ENCODE measurements around the gene AATK.

The AATK gene

GRCh38 chr17:81194941-81195901, 29.2 kb upstream of the AATK start:
- no peak for TF ChIP-seq TOX (CRISPR knock-in tag; IDR thresholded peaks at IDR 0.05; ENCODE audit: borderline replicate concordance)
- no peak for ATAC-seq

DNA sequence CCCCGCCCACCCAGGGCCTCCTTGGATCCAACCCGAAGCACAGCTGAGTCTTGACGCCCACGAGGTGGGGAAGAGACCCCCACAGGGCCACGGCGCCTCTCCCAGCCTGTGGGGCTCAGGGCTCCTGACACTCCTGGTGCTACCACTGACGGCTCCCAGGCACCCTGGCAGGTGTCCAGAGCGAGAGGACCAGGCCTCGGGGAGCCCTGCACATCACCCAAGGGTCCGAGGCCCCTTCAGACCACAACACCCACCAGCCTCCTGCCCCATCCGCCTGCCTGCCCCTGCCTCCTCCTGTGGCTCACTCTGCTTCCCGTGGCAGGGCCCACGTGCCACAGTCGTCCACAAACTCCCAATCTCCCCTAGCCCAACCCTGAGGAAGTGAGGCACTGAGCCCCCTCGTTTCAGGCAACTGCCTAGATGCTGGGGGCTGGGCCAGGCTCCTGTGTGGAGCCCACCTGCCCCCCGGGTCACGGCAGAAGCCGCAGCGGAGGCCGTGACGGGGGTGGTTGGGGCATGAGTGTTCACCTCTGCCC, 28.3 kb upstream of the AATK start:
- no peak for ATAC-seq

GRCh38 chr17:81193470-81194224, 27.6 kb upstream of the AATK start:
- TF ChIP-seq, protein P1, sequence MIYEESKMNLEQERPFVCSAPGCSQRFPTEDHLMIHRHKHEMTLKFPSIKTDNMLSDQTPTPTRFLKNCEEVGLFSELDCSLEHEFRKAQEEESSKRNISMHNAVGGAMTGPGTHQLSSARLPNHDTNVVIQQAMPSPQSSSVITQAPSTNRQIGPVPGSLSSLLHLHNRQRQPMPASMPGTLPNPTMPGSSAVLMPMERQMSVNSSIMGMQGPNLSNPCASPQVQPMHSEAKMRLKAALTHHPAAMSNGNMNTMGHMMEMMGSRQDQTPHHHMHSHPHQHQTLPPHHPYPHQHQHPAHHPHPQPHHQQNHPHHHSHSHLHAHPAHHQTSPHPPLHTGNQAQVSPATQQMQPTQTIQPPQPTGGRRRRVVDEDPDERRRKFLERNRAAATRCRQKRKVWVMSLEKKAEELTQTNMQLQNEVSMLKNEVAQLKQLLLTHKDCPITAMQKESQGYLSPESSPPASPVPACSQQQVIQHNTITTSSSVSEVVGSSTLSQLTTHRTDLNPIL (CRISPR knock-in tag; IDR thresholded peaks at IDR 0.05; ENCODE audit: low read depth): no peak
- TF ChIP-seq ZFP3 (CRISPR knock-in tag; IDR thresholded peaks at IDR 0.05): no peak
- no peak for TF ChIP-seq ZFP30 (CRISPR knock-in tag; IDR thresholded peaks at IDR 0.05)
- TF ChIP-seq TOX (CRISPR knock-in tag; IDR thresholded peaks at IDR 0.05; ENCODE audit: borderline replicate concordance): no peak
- no peak for ATAC-seq

More for the DNA sequence above, 28.3 kb upstream of the AATK start:
- TF ChIP-seq, protein P2, sequence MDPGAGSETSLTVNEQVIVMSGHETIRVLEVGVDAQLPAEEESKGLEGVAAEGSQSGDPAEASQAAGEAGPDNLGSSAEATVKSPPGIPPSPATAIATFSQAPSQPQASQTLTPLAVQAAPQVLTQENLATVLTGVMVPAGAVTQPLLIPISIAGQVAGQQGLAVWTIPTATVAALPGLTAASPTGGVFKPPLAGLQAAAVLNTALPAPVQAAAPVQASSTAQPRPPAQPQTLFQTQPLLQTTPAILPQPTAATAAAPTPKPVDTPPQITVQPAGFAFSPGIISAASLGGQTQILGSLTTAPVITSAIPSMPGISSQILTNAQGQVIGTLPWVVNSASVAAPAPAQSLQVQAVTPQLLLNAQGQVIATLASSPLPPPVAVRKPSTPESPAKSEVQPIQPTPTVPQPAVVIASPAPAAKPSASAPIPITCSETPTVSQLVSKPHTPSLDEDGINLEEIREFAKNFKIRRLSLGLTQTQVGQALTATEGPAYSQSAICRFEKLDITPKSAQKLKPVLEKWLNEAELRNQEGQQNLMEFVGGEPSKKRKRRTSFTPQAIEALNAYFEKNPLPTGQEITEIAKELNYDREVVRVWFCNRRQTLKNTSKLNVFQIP (CRISPR knock-in tag; IDR thresholded peaks at IDR 0.05; ENCODE audit: borderline replicate concordance, low read depth): no peak
- TF ChIP-seq, protein P3, sequence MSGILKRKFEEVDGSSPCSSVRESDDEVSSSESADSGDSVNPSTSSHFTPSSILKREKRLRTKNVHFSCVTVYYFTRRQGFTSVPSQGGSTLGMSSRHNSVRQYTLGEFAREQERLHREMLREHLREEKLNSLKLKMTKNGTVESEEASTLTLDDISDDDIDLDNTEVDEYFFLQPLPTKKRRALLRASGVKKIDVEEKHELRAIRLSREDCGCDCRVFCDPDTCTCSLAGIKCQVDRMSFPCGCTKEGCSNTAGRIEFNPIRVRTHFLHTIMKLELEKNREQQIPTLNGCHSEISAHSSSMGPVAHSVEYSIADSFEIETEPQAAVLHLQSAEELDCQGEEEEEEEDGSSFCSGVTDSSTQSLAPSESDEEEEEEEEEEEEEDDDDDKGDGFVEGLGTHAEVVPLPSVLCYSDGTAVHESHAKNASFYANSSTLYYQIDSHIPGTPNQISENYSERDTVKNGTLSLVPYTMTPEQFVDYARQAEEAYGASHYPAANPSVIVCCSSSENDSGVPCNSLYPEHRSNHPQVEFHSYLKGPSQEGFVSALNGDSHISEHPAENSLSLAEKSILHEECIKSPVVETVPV (CRISPR knock-in tag; IDR thresholded peaks at IDR 0.05): no peak
- TF ChIP-seq RARB (CRISPR knock-in tag; IDR thresholded peaks at IDR 0.05) (no peak), ZNF70 (CRISPR knock-in tag; IDR thresholded peaks at IDR 0.05) (no peak), CSDC2 (CRISPR knock-in tag; IDR thresholded peaks at IDR 0.05) (no peak), GLIS3 (CRISPR knock-in tag; IDR thresholded peaks at IDR 0.05) (no peak), ZC3H10 (CRISPR knock-in tag; IDR thresholded peaks at IDR 0.05) (no peak), BACH2 (CRISPR knock-in tag; IDR thresholded peaks at IDR 0.05; ENCODE audit: borderline replicate concordance) (no peak), ESRRG (CRISPR knock-in tag; IDR thresholded peaks at IDR 0.05) (no peak), ISL1 (CRISPR knock-in tag; IDR thresholded peaks at IDR 0.05) (no peak), TSHZ2 (CRISPR knock-in tag; IDR thresholded peaks at IDR 0.05) (no peak), TOX (CRISPR knock-in tag; IDR thresholded peaks at IDR 0.05; ENCODE audit: borderline replicate concordance) (no peak)

- TF ChIP-seq, protein P1 (CRISPR knock-in tag; IDR thresholded peaks at IDR 0.05; ENCODE audit: low read depth): no peak
- no peak for TF ChIP-seq TOX (CRISPR knock-in tag; IDR thresholded peaks at IDR 0.05; ENCODE audit: borderline replicate concordance)
- no peak for TF ChIP-seq ISL1 (CRISPR knock-in tag; IDR thresholded peaks at IDR 0.05)
- TF ChIP-seq, protein P2 (CRISPR knock-in tag; IDR thresholded peaks at IDR 0.05; ENCODE audit: borderline replicate concordance, low read depth): no peak
- no peak for TF ChIP-seq GLIS3 (CRISPR knock-in tag; IDR thresholded peaks at IDR 0.05)
- no peak for ATAC-seq
These were observed 27.0 kb upstream of the AATK start for GRCh38 chr17:81193051-81193410.

All from SK-N-SH treated with all-trans-retinoic acid at 6 μM for 48 hours (cell line).